COLO668 (cell line): ENCODE results near the gene PLPPR1.

Experiments
- DNase-seq: peaks from one replicate; lab custom pipeline; 2025; ENCODE audit not compliant: unreplicated experiment; lab: John Stamatoyannopoulos, UW

The PLPPR1 gene

DNA sequence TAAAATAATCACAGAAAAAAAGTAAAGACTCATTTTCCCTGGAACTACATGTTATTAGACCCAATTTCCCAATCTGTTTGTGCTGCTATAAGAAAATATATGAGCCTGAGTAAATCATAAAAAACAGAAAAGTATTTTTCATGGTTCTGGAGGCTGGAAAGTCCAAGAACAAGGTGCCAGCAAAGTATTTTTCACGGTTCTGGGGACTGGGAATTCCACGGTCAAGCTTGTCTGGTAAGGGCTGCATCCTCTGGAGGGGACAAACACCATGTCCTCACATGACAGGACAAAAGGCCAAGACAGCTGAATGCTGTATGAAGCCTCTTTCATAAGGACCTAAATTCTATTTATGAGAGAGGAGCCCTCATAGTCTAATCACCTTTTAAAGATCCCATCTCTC is 172.3 kb downstream of the PLPPR1 start:
- DNase-seq, result no peak

DNA sequence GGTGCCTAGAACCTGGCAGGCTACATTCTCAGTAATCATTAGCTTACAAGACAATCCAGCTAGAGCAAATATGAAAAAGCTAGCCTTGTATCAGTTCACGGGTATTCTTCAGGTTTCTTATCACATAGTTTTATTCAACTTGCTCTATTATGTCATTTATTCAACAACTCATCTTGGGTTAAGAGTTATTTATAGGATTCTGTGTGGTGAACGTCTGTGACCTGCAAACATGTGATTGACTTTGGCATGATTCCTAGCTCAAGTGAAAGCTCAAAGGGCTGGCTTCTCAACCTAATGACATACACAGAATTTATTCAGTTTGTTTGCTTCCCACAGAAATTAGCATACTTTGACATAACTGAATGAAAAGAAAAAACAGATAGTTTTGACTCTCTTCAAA is 173.1 kb downstream of the PLPPR1 start:
- DNase-seq, result no peak

DNA sequence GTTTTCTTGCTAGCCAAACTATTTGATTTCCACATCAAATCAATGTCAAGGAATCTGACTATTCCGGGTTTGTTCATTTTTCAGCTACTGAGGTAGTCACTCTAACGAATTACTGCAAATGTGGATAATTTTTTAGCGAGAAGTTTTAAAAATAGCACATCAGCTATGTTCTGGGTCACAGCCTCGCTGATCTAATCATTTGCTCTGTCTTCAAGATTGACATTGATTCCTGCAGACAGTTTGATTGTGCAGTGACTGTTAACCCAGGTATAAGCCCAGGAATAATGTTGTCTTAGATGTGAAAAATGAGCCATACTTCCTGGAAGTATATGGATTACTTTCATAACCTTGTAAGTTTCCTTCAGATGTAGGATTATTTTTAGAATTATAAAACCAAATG is 181.1 kb downstream of the PLPPR1 start:
- no peak for DNase-seq

DNA sequence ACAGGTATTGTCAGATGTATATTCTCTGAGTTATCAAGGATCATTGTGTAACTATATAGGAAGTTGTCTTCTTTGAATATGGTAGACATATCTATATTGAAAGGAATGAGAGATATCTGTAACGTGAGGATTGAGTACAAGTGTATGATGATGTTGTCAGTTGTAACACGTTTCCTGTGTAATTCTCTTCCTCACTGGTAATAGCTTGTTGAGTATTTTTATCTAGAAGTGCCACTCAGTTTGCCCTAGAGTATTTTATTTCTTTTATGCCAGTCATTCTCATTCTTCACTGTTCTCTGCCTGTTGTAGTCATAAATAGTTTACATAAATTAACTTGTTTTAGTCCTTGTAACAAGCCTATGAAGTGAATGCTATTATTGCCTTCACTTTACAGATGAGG is 184.1 kb downstream of the PLPPR1 start:
- no peak for DNase-seq

DNA sequence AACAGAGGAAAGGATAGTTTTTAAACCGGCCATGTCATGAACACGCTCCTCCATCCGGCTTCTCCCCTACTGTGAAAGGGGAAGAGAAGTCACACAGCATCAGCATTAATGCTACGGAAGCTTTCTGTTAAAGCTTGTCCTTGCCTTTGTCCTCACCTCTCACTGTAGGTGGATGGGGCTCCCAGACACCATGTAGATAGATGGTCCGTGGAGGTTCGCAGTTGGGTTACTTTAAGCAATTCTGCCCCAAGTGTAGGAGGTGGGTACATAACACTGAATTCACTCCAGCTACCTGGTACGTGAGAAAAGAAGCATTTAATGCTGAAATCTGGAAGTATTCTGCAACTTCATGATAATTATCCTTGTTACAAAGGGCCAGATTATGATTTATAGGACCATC is 190.5 kb downstream of the PLPPR1 start:
- no peak for DNase-seq

DNA sequence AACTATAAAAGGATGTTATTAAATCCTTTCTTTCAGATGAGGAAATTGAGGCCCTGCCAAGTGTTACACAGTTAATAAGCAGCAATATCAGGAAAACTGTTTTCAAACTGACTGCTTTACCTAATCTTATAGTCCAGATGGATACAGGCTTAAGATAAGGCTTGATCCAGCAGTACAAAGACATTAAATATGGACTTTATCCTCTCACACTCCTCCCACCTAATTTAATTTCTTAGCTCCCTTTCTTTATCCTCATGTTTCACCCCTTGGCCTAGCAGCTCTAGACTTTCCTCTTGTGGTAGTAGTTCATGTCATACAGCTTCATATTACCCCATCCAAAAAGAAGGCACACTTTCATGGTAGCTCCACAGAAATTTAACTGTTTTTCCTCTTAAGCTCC is 191.8 kb downstream of the PLPPR1 start:
- DNase-seq, result no peak

DNA sequence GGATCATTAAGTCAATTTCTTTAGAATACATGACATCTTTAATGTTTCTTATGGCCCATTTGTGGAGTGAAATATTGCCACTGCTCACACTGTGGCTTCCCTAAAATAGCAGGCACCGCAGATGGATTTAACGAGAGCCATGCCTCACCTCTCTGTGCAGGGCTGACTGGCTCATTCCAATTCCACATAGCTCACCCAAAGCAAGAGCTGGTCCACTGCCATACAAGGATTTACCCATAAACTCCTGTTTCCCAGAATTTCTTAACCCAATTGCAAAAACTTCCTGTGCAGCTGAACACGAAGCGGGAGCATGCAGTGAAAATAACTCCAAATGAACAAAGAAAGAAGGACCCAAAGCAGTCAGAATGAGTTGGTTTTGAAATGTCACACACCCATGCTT is 196.7 kb downstream of the PLPPR1 start:
- DNase-seq, result no peak

DNA sequence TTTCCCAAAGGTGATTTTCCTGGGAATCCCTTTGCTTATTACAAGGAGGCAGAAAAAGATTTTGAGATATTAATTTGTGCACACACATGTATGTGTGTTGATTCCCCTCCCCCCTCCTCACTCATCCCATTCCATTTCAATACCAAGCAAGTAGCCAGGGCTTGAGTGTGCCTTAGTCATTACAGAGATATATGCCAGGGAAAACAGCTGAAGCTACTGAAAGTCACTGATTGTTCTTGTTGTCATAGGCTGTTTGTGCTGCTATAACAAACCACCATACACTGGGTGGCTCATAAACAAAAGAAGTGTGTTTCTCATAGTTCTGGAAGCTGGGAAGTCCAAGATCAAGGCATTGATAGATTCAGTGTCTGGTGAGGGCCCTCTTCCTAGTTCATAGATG is 197.6 kb downstream of the PLPPR1 start:
- no peak for DNase-seq

DNA sequence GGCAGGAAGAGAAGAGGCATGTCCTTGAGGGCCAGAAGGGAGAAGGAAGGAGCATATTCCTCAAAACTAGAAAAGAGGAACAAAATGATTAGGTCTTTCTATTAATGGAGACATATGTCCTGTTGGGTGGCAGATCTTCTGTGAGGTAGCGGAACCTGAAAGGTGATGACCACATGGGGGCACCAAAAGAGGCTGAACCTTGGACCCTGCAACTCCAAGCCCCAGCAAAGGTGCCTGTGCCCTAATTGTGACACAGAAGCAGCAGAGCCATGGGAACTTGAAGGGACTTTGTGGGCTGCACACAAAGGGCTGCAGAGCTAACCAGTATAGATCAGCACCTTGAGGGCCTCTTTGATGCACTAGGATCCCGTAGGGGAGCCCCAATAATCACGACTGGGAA is 198.3 kb downstream of the PLPPR1 start:
- DNase-seq, result no peak

DNA sequence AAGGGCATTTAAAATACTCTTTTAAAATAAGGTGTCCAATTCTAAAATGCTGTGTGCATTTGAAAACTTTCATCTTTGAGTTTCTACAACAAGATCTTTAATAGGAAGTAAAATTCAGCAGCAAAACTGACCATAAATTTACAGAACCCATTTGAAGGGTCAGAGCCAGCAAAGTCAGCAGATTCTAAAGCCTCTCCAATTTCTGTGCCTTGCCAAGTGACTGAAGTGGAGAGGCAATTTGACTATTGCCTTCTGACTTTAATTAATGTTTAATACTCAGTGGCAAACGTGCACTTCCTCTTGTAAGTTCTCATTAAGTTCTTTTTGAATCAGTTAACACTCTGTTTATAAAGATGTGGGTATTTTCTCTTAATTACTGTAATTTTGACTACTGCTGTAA is 201.1 kb downstream of the PLPPR1 start:
- no peak for DNase-seq

DNA sequence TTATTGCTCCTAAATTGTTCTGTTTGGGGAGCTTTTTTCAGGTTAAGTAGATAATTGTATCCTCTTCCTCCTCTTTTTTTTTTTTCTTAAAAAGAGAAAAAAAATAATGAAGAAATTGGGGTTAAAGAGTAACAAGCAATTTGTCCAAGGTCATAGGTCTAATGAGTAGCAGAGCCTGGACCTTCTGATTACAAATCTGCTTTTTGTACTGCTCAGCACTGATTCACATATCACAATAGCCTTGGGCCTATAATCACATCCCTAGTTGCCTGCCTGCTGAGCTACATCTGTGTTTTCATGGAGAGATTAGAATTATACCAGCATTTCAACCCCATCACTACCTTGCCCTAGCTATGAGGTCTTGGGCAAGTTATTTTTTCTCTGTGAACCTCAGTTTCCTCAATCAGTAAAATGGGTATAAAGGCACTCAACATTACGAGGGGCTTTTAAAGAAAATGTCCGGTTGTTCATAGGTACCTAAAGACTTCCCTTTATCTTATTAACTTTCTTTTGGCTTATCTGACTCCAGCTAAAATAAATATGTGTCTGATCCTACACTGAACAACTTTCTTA is 204.0 kb downstream of the PLPPR1 start:
- no peak for DNase-seq

DNA sequence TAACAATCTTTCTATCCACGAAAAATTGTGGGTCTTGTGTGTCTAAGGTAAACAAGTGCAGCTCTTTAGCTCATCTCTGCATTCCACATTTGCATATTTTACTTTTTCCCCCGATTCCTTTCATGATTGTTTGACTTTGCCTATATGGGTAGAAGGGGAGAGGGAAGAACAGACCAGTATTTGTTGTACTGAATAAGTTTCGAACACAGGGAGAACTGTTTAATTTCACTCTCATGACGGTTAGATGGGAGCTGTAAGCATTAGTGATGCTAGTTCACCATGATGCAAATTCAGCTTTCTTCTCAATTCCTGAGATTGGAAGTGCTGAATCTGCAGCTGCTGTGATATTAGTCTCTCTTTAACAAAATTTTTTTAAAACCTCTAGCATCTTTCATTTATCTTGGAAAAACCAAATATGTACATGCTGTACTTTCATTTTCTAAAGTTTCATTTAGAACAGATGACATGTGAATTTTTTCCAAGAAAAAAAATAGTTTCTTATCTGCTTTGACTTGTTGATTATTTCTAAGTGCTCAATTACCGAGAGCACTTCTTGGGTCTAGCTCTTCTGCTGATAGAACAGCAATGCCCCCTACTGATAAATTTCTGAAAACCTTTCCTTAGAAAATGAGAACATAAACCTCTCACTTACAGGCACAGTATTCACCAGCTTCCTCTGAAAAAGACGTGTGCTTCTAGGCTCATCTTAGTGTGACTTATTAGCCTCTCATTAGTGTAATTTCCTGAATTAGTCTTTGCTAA is 206.8 kb downstream of the PLPPR1 start:
- no peak for DNase-seq

DNA sequence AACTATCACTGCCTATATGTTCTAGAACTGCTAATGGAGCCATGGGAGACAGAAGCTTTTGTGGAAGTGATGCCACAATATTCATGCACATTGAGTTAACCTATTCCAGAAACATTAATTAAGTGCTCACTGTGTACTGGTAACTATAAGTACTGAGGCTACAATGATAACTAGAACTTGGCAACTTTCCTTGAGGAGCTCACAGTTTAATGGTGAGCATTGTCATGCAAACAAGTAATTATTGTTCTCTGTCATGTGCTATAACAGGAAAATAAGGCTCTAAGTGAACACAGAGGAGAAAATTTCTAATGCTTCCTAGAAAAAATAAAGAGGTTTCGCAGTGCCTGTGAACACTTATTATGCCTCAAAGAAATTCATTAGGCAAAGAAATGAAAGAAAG is 214.1 kb downstream of the PLPPR1 start:
- DNase-seq, result no peak

DNA sequence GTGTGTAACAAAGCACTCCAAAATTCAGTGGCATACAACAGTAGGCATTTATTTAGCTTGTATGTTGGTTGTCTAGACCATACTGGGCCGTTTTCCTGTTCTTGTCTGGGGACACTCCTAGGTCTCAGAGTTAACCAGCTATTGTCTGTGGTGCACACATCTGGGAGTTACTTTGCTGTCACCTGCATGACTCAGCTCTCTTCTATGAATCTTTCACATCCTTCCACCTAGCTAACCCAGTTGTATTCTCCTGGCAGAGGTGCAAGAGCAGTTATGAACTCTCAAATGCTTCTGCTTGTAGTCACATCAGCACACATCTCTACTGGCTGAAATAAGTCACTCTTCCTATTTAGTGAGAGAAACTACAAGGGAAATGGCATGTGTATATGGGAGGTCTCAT is 218.2 kb downstream of the PLPPR1 start:
- DNase-seq, result no peak

DNA sequence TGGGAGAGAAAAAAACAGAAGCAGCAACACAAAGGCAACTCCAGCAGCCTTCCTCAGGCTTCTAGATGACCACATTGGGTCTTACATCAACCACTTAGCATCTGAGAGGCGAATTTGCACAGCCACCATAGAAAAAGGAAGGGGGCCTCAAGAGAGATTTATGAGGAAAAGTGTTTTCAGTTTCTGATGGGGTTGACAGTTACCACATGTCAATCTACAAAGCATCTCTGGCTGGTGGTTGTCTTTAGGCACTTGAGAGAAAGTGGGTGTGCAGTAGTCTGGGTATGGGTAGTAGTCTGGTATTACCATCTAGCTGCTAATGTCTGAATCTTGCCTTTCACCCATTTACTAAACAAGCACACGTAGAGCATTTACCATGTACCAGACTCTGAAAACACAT is 218.8 kb downstream of the PLPPR1 start:
- no peak for DNase-seq

DNA sequence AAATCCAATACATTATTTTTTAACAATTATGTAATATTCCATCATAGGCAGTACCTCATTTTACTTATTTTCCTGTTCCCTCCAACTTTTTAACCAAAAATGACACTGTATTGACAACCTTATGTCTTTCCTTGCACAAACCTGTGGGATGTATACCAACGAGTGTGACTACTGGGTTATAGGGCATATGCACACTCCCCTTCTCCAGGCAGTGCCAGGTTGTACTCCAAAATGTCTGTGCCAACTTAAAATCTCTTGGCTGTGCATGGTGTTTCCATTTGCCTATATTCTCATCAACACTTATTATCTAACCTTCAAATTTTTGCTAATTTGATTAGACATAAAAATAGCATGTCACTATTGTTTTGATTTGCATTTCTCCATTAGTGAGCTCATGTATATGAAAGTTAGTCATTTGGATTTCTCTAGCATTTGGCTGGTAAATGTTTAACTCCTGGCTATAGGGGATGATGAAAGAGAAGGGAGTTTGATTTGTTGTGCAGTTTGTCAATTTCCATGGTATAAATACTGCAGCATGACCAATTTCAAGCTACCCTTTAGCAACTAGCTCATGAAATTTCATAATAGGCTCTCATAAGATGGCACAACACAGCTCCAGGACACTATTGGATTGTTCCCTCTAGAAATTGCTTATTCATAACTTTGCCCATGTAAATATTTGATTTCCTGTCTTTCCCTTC is 226.4 kb downstream of the PLPPR1 start:
- no peak for DNase-seq

DNA sequence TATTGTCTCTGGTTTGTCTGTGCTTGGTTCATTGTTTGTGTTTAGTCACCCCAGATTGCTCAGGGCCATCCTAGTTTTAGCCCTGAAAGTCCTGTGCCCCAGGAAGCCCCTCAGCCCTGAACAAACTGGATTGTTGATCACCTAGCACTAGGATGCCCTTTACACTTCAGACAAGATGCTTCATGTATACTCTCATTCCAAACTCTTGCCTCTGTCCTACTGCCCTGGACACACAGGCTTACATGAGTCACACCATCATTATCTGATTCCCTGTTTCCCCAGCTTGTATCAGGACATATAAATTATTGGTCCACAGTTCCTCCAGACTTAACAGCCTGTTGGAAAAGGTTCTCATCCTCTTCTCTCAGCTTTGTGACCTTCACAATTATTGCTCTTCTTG is 236.2 kb downstream of the PLPPR1 start:
- no peak for DNase-seq

DNA sequence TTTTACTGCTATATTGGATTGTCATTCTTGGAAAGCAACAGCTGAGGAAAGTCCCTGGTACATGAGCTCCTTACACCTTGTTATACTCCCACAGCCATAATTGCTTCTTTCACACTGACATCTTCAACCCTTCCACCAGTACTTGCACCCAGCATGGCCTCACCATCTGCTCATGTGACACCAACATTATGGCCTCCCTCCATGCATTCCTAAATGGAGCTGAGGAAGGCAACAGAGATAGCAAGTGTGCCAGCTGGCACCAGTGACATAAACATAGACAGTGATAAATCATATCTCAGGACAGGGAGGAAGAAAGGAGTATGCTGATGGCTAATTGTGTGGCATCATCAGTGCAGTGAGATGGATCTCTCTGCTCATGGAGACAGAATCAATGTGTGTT is 236.7 kb downstream of the PLPPR1 start:
- DNase-seq, result no peak

DNA sequence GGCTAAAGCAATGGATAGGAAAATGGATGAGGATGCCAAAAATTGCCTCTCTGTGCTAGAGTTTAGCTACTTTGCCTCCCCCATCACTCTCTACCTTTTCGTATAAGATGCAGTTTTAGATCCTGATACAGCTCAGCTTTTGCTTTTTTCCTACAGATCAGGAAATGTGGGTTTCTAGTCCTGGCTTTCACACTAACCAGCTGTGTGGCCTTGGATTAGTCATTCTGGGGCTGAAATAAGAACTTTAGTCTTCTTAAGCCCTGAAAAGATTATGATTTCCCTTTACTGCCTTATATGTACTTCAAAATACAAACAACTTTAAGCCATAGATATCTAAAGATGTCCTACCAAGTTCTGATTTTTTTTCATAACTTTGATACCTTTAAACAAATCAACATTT is 239.9 kb downstream of the PLPPR1 start:
- DNase-seq, result no peak

DNA sequence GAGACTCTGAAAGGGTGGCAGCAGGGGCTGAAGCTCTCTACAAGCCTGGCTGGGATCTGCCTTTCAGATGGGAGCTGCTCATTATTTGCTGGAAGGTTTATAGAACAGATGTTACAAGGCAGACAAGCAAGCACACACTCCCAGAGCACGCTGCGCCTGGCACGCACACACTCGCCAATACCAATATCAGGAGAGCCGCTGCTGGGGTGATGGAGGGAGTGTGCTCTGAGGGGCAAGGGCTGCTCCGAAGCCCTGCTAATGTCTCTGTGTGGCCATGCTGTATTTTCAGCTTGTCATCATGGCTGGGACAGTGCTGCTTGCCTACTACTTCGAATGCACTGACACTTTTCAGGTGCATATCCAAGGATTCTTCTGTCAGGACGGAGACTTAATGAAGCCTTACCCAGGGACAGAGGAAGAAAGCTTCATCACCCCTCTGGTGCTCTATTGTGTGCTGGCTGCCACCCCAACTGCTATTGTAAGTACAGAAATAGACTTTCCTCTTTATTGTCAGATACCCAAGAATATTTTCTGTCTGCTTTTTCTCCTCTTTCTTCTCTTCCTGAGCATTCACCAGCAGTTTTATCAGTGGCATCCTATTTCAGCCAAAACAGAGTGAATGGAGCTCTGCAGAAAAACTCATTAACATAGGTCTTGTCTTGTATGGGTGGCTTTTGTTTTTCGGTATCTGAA is 241.2 kb downstream of the PLPPR1 start:
- DNase-seq, result no peak

DNA sequence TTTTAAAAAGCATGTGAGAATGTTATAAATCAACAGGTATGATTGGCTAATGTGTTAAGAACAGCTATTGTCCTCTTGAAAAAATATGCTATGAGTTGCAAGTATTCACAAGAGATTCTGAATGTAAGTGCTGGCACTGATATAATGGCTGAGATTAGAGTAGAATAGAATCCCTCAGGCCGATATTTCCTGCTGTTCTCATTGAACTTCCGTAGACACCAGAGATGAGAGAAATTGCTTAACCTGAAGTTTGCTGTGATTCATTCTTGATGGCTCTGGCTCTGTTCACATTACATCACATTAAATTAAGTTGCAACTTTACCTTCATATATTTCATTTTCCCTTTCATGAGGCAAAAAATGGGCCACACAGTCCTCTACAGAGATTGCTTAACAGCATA is 241.8 kb downstream of the PLPPR1 start:
- no peak for DNase-seq

DNA sequence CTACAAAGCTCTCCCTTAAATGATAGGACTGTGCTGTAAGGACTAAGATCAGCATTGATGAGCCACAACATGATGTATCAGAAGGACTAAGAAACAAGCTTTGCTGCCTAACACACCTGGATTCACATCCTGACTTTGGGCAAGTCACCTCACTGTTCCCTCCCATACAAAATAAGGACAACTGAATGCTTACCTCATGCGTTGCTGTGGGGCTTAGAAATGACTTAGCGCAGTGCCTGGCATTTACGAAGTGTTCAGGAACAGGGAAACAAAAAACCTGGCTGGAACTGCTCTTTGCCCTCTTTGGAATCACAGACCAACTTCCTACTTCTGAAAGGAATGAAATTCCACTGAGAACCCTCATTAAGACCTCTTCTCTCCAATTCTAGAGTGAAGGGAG is 242.6 kb downstream of the PLPPR1 start:
- no peak for DNase-seq
